Body of pancreas (tissue), 4 donors: ENCODE measurements around the gene DTD2.

Source experiments
- CTCF ChIP-seq, 7 experiments: fragments of 450-650 bp in 4 of 7; fragments of 200-600 bp in 3 of 7; sonication (generic) in 3 of 7; IDR thresholded peaks; one replicate each; pipeline ENCODE4 v1.5.1; 2016 to 2019; ENCODE audit warnings: antibody characterized with exemption in 7 of 7
- POLR2A ChIP-seq, 3 donors: fragments of 450-650 bp; IDR thresholded peaks; one replicate each; pipeline ENCODE4 v1.6.1; 2016; ENCODE audit warnings: antibody characterized with exemption in 3 of 3, mild to moderate bottlenecking in 2 of 3

GRCh38 chr14:31410048-31410650, 47.2 kb downstream of the DTD2 start:
- TF ChIP-seq CTCF (IDR thresholded peaks at IDR 0.05) (no peak), POLR2A (IDR thresholded peaks at IDR 0.05) (no peak)
